Spinal cord (tissue), 10 donors: ENCODE data around the gene ZNF512. TPM values are rescaled to one million over a fixed set of nuclear protein-coding genes. Genes with fewer than 3 reads are reported as not detected.
"Not testable (repeated sequence)": the region's sequence is repeated elsewhere in the genome, so short reads cannot be mapped to it uniquely, and the experiment has no call there.

Source experiments
- DNase-seq, 6 donors: peaks; one replicate each; pipeline versions ENCODE4 v3.0.0 to v3.0.0-alpha.2; 2013 to 2015; ENCODE audit warnings: low spot score in 6 of 6, low read depth in 4 of 6
- H3K27ac ChIP-seq: one replicate; pipeline ENCODE4 v1.5.1; 2013; ENCODE audit warnings: low read depth, low read length, control low read depth
- H3K27me3 ChIP-seq: one replicate; pipeline ENCODE4 v1.6.1; 2013; ENCODE audit warnings: low read length; ENCODE audit not compliant: control insufficient read depth, insufficient read depth
- H3K36me3 ChIP-seq: one replicate; pipeline ENCODE4 v1.6.1; 2013; ENCODE audit warnings: low read length; ENCODE audit not compliant: control insufficient read depth, insufficient read depth
- H3K4me1 ChIP-seq: one replicate; pipeline ENCODE4 v1.6.1; 2013; ENCODE audit warnings: low read length; ENCODE audit not compliant: control insufficient read depth, insufficient read depth
- H3K4me3 ChIP-seq: one replicate; pipeline ENCODE4 v1.5.1; 2013; ENCODE audit warnings: low read depth, low read length, control low read depth
- H3K9me3 ChIP-seq: one replicate; pipeline ENCODE4 v1.6.1; 2013; ENCODE audit warnings: low read length; ENCODE audit not compliant: control insufficient read depth, insufficient read depth
- WGBS: methylation state at CpG from one replicate; pipeline ENCODE4 v1.1.5; 2013; ENCODE audit warnings: missing lambda C conversion rate; ENCODE audit not compliant: insufficient coverage; 5-methylcytosine and 5-hydroxymethylcytosine counted together
- polyA plus RNA-seq, 2 donors: library from polyadenylated mRNA; unstranded; fragments of 120-200 nt; gene quantifications; one replicate each; pipeline ENCODE4 v1.2.1, GENCODE V29; 2013; ENCODE audit not compliant: insufficient read length in 2 of 2
- total RNA-seq, 2 donors: library from RNA; depleted of rRNA in 1 of 2; stranded (reverse); fragments of 120-200 nt in 1 of 2; fragments of >200 nt in 1 of 2; gene quantifications; one replicate each; pipeline versions ENCODE4 v1.2.3 to v1.2.4, GENCODE V29; 2013 to 2014
- donor health status: healthy.

The ZNF512 gene
- total and polyA plus RNA-seq, 4 donors = 38.6 to 63.0 (median 57.6) TPM

- DNase-seq, H3K27ac ChIP-seq, H3K4me3 ChIP-seq, H3K27me3 ChIP-seq, H3K4me1 ChIP-seq: not testable (repeated sequence)
- peaks cover 13% of the 10 kb centered on the region for H3K36me3 ChIP-seq
- 100% methylated on average over 7 of the region's 9 CpGs for WGBS
- H3K9me3 ChIP-seq = peaks cover 11% of the 10 kb centered on the region
These were observed 12.6 kb downstream of the ZNF512 start for GRCh38 chr2:27595412-27595811.

- Histone ChIP-seq H3K27ac (no peak overlapping the region), H3K4me1 (no peaks in the 10 kb centered on the region), H3K9me3 (peaks cover 7% of the 10 kb centered on the region), H3K4me3 (no peak overlapping the region), H3K27me3 (no peaks in the 10 kb centered on the region), H3K36me3 (peaks cover 18% of the 10 kb centered on the region)
- DNase-seq = no peak
- WGBS = no CpG with 5 or more reads among the region's 1 CpG
These were observed 13.8 kb downstream of the ZNF512 start for GRCh38 chr2:27596627-27597026.

GRCh38 chr2:27606611-27607010, 23.8 kb downstream of the ZNF512 start:
- Histone ChIP-seq H3K27me3 (no peaks in the 10 kb centered on the region), H3K27ac (no peak overlapping the region), H3K36me3 (peaks cover 55% of the 10 kb centered on the region), H3K9me3 (no peaks in the 10 kb centered on the region), H3K4me3 (no peak overlapping the region), H3K4me1 (no peaks in the 10 kb centered on the region)
- 100% methylated on average over 2 of the region's 2 CpGs for WGBS
- DNase-seq = no peak

- Histone ChIP-seq H3K36me3 (peaks cover 30% of the 10 kb centered on the region), H3K27ac (no peak overlapping the region), H3K9me3 (no peaks in the 10 kb centered on the region), H3K4me3 (no peak overlapping the region), H3K27me3 (no peaks in the 10 kb centered on the region), H3K4me1 (no peaks in the 10 kb centered on the region)
- WGBS = no CpG with 5 or more reads among the region's 2 CpGs
- DNase-seq = no peak
These were observed 31.1 kb downstream of the ZNF512 start for GRCh38 chr2:27613985-27614384.

- Histone ChIP-seq H3K4me1 (no peaks in the 10 kb centered on the region), H3K36me3 (peaks cover 24% of the 10 kb centered on the region), H3K9me3 (no peaks in the 10 kb centered on the region), H3K4me3 (no peak overlapping the region), H3K27me3 (no peaks in the 10 kb centered on the region), H3K27ac (no peak overlapping the region)
- peak in 1 of 6 donors; percentile 78 for DNase-seq
- 69% methylated on average over 3 of the region's 3 CpGs for WGBS
These were observed 32.5 kb downstream of the ZNF512 start for GRCh38 chr2:27615316-27615715.

GRCh38 chr2:27621524-27621923, 38.7 kb downstream of the ZNF512 start:
- no peaks in the 10 kb centered on the region for H3K4me1 ChIP-seq
- DNase-seq = no peak
- no CpG with 5 or more reads among the region's 1 CpG for WGBS
- H3K9me3 ChIP-seq = no peaks in the 10 kb centered on the region
- H3K36me3 ChIP-seq = peaks cover 31% of the 10 kb centered on the region
- no peak overlapping the region for H3K4me3 ChIP-seq
- H3K27ac ChIP-seq = no peak overlapping the region
- no peaks in the 10 kb centered on the region for H3K27me3 ChIP-seq

GRCh38 chr2:27622921-27623384, 40.1 kb downstream of the ZNF512 start:
- Histone ChIP-seq H3K27ac (no peak overlapping the region), H3K4me3 (no peak overlapping the region), H3K36me3 (peaks cover 20% of the 10 kb centered on the region), H3K9me3 (no peaks in the 10 kb centered on the region), H3K4me1 (no peaks in the 10 kb centered on the region), H3K27me3 (no peaks in the 10 kb centered on the region)
- peak in 1 of 6 donors; percentile 11 for DNase-seq
- 75% methylated on average over 2 of the region's 3 CpGs for WGBS

- no peaks in the 10 kb centered on the region for H3K9me3 ChIP-seq
- H3K27me3 ChIP-seq = no peaks in the 10 kb centered on the region
- no peak overlapping the region for H3K27ac ChIP-seq
- DNase-seq = no peak
- no peak overlapping the region for H3K4me3 ChIP-seq
- peaks cover 16% of the 10 kb centered on the region for H3K36me3 ChIP-seq
- peaks cover 4% of the 10 kb centered on the region for H3K4me1 ChIP-seq
These were observed 42.1 kb downstream of the ZNF512 start for GRCh38 chr2:27624943-27625342.

GRCh38 chr2:27626323-27626722, 43.5 kb downstream of the ZNF512 start:
- no CpG with 5 or more reads among the region's 1 CpG for WGBS
- not testable (repeated sequence) for DNase-seq, H3K4me1 ChIP-seq, H3K27me3 ChIP-seq, H3K4me3 ChIP-seq, H3K9me3 ChIP-seq, H3K27ac ChIP-seq
- H3K36me3 ChIP-seq = peaks cover 14% of the 10 kb centered on the region

GRCh38 chr2:27626921-27627320, 44.1 kb downstream of the ZNF512 start:
- DNase-seq, H3K27ac ChIP-seq, H3K4me3 ChIP-seq, H3K36me3 ChIP-seq, H3K9me3 ChIP-seq, H3K4me1 ChIP-seq, H3K27me3 ChIP-seq: not testable (repeated sequence)
- WGBS = 88% methylated on average over 1 of the region's 3 CpGs
